Measurements from ENCODE around the gene SLC26A11.

SLC26A11 gene

DNA sequence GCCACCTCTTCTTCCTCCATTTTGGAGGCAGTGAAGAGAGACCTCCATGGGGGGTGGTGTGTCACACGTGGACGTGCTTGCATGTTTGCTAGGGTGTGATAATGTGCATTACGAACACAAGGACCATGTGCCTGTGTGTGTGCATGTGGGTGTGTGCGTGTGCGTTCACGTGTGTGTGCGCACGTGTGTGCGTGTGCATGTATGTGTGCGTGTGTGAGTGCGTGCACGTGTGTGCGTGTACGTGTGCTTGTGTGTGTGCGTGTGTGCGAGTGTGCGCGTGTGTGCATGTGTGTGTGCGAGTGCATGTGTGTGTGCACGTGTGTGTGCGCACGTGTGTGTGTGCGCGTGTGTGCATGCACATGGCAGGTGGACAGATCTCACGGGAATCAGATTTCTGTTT is 69.9 kb downstream of the SLC26A11 start:
- TF ChIP-seq, protein P1, sequence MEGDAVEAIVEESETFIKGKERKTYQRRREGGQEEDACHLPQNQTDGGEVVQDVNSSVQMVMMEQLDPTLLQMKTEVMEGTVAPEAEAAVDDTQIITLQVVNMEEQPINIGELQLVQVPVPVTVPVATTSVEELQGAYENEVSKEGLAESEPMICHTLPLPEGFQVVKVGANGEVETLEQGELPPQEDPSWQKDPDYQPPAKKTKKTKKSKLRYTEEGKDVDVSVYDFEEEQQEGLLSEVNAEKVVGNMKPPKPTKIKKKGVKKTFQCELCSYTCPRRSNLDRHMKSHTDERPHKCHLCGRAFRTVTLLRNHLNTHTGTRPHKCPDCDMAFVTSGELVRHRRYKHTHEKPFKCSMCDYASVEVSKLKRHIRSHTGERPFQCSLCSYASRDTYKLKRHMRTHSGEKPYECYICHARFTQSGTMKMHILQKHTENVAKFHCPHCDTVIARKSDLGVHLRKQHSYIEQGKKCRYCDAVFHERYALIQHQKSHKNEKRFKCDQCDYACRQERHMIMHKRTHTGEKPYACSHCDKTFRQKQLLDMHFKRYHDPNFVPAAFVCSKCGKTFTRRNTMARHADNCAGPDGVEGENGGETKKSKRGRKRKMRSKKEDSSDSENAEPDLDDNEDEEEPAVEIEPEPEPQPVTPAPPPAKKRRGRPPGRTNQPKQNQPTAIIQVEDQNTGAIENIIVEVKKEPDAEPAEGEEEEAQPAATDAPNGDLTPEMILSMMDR (conservative IDR thresholded peaks at IDR 0.05) = no peak
- H3K27ac ChIP-seq = no peak overlapping the region

DNA sequence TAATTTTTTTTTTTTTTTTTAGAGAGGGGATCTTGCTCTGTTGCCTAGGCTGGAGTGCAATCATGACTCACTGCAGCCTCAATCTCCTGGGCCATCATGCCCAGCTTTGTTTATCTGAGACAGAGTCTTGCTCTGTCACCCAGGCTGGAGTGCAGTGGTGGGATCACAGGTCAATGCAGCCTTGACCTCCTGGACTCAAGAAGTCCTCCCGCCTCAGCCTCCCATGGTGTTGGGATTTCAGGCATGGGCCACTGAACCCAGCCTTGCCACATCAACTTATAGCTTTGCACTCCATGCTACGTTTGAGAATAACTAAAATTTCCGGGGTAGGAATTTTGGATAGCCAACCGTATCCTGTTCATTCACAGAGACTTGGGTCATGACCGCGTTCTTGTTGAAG is 71.0 kb downstream of the SLC26A11 start:
- no peak overlapping the region for H3K27ac ChIP-seq
- TF ChIP-seq, protein P1 (conservative IDR thresholded peaks at IDR 0.05) = no peak

DNA sequence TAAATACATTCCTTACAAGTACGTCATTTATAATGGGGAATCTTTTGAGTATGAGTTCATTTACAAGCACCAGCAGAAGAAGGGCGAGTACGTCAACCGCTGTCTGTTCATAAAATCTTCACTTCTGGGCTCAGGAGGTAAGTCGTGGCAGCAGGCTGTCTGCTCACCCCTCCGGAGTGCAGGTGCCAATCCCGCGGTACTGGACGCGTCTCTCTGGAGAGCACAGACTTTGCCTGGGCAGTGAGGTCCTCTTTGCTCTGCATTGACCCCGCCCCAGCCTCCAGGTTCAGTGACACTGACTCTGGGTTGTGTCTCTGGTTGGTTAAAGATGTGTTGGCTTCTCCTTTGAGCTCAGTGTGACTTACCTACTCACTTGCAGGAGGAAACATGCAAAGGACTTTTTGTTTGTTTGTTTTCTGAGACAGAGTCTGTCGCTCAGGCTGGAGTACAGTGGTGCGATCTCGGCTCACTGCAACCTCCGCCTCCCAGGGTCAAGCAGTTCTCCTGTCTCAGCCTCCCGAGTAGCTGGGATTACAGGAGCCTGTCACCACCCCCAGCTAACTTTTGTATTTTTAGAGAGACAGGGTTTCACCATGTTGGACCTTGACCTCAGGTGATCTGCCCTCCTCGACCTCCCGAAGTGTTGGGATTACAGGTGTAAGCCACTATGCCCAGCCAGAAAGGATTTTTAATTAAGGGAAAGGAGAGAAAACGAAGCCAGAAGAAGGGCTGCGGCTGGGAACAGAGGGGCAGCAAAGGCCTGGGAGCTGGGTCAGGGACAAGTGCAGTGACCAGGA is 71.7 kb downstream of the SLC26A11 start:
- TF ChIP-seq, protein P1 (conservative IDR thresholded peaks at IDR 0.05) = no peak
- no peak overlapping the region for H3K27ac ChIP-seq

DNA sequence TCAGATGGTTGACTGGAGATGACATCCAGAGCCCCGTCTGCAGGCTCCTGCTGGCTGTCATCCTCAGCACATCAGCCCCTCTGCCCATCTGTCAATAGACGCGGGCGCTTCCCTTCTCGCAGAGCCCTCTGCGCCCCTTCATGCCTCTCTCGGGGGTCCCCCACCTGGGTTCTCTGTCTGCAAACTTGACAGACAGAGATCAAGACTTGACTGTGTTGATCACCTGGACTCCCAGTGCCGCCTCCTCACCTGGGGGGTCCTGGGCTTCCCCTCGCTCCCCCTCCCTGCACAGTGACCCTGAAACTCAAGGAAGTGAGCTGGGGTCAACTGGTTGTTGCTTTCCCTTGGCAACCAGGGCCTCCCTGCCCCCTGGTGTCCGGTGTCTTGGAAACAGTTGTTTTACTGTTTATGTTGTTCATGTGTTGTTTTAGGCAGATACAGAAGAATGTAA is 72.3 kb downstream of the SLC26A11 start:
- no peak overlapping the region for H3K27ac ChIP-seq
- TF ChIP-seq, protein P1 (conservative IDR thresholded peaks at IDR 0.05) = no peak

DNA sequence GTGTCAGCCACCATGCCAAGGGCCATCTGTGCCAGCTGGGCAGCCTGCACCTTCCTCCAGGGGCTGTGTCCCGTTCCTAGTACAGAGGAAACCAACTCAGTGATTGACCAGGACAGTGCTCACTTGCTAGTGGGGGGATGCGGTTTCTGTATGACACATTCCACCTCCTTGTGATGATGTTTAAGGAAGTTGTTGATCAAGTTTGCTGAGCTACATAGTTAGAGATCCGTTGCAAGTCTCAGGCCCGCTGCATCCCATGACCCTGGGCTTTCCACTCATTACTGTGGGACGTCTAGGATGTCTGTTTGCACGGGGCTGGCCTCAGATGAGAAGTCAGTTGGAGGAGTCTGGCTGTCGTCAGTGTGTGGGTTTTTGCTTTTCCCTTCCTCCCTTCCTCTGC is 74.0 kb downstream of the SLC26A11 start:
- no peak overlapping the region for H3K27ac ChIP-seq
- TF ChIP-seq, protein P1 (conservative IDR thresholded peaks at IDR 0.05) = no peak

DNA sequence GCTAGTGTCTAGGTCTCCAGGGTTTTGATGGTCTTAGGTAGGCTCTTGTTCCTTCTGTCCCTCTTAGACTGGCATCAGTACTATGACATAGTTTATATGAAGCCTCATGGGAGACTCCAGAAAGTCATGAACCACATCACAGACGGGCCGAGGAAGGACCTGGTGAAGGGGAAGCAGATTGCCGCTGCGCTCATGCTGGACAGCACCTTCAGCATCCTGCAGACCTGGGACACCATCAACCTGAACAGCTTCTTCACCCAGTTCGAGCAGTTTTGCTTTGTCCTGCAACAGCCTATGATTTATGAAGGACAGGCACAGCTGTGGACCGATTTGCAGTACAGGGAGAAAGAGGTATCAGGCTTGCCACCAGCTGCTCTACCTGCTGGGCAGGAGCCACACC is 74.4 kb downstream of the SLC26A11 start:
- H3K27ac ChIP-seq = peak overlapping the region; percentile 82; the same call in 1 of the 2 replicates
- TF ChIP-seq, protein P1 (conservative IDR thresholded peaks at IDR 0.05) = no peak

DNA sequence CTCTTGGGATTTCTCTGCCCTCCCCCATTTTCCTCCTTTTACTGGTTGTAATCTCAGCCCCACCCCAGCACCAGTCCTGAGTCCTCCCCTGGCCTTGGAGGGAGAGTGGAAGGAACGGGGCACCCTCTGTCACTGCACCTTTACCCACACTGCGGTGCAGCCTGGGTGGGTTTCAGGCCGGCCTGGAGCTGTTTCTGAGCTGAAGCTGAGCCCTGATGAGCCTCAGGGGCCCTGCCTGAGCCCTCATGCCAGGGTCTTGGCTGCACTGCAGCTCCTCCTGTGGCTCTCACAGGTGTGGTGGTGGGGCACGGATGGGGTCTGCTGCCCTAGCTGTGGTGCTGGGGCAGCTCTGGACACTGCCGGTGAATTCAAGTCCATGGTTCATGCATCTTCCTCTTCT is 74.9 kb downstream of the SLC26A11 start:
- TF ChIP-seq, protein P1 (conservative IDR thresholded peaks at IDR 0.05) = no peak
- H3K27ac ChIP-seq = peak overlapping the region; percentile 82
